A172 (cell line): ENCODE results near the gene LDHB. TPM values are rescaled to one million over a fixed set of nuclear protein-coding genes. Genes with fewer than 3 reads are reported as not detected.
"Not testable (repeated sequence)": the region's sequence is repeated elsewhere in the genome, so short reads cannot be mapped to it uniquely, and the experiment has no call there.

Experiments used
- DNase-seq: peaks from one replicate; pipeline ENCODE4 v3.0.0-alpha.2; 2015; ENCODE audit warnings: low spot score
- total RNA-seq: library from RNA; depleted of rRNA; stranded (reverse); fragments of >200 nt; shearing (Covaris generic); gene quantifications from 2 replicates; pipeline ENCODE4 v1.2.3, GENCODE V29; 2014; rRNA removed

The LDHB gene
- total RNA-seq, 1 experiment from 2014 or later, result 1,257 TPM

GRCh38 chr12:21608196-21608595 lies 49.4 kb downstream of the LDHB start:
- no peak for DNase-seq

- no peak for DNase-seq
These were observed 49.9 kb downstream of the LDHB start for GRCh38 chr12:21607701-21608100.

GRCh38 chr12:21606175-21606574 lies 51.5 kb downstream of the LDHB start:
- no peak for DNase-seq

GRCh38 chr12:21604245-21605101 lies 53.2 kb downstream of the LDHB start, which contains the start of gene GYS2:
Gene GYS2, minus strand, starts transcription at chr12:21604847. Its CDS starts 255 bp downstream, at chr12:21604592.
- DNase-seq, result no peak

GRCh38 chr12:21602774-21603173 lies 54.9 kb downstream of the LDHB start:
- DNase-seq, result no peak

GRCh38 chr12:21600196-21600595 lies 57.4 kb downstream of the LDHB start:
- DNase-seq, result no peak

GRCh38 chr12:21599143-21599999 lies 58.3 kb downstream of the LDHB start:
- DNase-seq, result no peak

- no peak for DNase-seq
These were observed 59.0 kb downstream of the LDHB start for GRCh38 chr12:21598651-21599050.

- not testable (repeated sequence) for DNase-seq
These were observed 62.3 kb downstream of the LDHB start for GRCh38 chr12:21595356-21595755.

- DNase-seq, result no peak
These were observed 72.2 kb downstream of the LDHB start for GRCh38 chr12:21585485-21585884.

Other genes with a start within 250 kb of the LDHB start
- 5.9 and 6.9 TPM in 2 replicates for gene PYROXD1, start 220.2 kb downstream of the LDHB start, total RNA-seq
- gene RECQL, start 156.2 kb downstream of the LDHB start, total RNA-seq, result 118 and 125 TPM in 2 replicates
- gene GOLT1B, start 156.1 kb downstream of the LDHB start, total RNA-seq, result 57.5 and 102 TPM in 2 replicates
- 0.07 TPM in 1 of 2 replicates, not detected in the other for gene SPX, start 131.5 kb downstream of the LDHB start, total RNA-seq
- not detected in 2 replicates for gene GYS2, start 53.0 kb downstream of the LDHB start, total RNA-seq
- gene KCNJ8, start 116.9 kb upstream of the LDHB start, total RNA-seq, result not detected in 2 replicates